GM12892 (cell line): ENCODE data around the gene OR2AT4.

Experiments used
- POLR2A ChIP-seq: IDR thresholded peaks from 2 replicates; pipeline ENCODE4 v1.6.1; 2011; ENCODE audit warnings: low read depth, low read length, control low read depth
- POLR2AphosphoS5 ChIP-seq: IDR thresholded peaks from 2 replicates; pipeline ENCODE4 v1.6.1; 2011; ENCODE audit warnings: low read depth, low read length, control low read depth

DNA sequence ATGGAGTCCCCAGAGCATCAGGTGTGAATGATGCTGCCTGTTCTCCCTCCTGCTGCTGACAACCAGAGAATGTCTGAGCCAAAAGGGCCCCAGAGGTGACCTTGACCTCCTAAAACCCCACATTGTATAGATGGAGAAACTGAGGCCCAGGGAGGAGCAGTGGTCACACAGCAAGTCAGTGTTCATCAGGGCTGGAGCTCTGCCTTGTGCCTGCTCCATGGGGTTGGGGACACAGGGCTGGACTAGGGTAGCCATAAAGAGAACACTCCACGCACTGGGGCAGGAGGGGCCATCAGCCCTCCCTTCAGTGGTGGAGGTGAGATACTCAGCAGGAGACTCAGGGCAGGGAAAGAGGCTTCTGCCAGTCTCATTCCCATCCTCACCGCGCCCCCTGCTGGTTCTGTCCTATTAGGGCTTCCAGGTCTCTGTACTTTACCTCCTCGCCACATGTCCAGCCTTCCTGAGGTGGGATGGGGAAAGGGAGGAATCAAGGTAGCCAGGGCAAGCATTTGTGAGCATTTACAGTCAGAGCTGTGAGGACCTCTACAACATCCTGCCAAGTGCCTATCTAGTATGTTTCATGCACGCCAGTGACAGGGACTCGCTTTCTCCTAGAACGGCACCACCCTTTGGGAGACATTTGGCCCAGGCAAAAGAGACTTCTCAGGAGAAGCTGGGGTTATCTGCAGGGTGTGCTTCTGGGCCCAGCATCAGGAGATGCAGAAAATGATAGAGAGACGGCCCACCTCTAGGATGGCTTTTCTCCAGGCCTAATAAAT lies 64.7 kb downstream of the OR2AT4 start:
- TF ChIP-seq POLR2AphosphoS5 (no peak), POLR2A (no peak)
